B cell (primary cell): ENCODE results near the gene ZDHHC17. TPM values are rescaled to one million over a fixed set of nuclear protein-coding genes. Genes with fewer than 3 reads are reported as not detected.

Experiments
- ATAC-seq: fragments of 200-7000 bp; cut with Tn5 transposase; one replicate; pipeline ENCODE4 v1.10.0; 2021; ENCODE audit warnings: low read depth, mild to moderate bottlenecking, moderate number of reproducible peaks, moderate library complexity
- CTCF ChIA-PET: fragments of 350-600 bp; sonication (Branson Sonifier 250); formaldehyde crosslinking; loops from one replicate; lab custom pipeline; 2021; ENCODE audit warnings: antibody characterized with exemption, inconsistent platforms; lab: Charles Lee
- POLR2A ChIA-PET: fragments of 350-600 bp; sonication (Branson Sonifier 250); formaldehyde crosslinking; loops from one replicate; lab custom pipeline; 2021; ENCODE audit warnings: antibody characterized with exemption; lab: Charles Lee
- DNase-seq: peaks from one replicate; pipeline ENCODE4 v3.0.0; 2013
- H2AFZ ChIP-seq: 2 replicates; pipeline ENCODE4 v1.6.1; 2012; ENCODE audit warnings: mild to moderate bottlenecking, low read depth, low read length; ENCODE audit not compliant: insufficient read depth, poor library complexity, severe bottlenecking
- H3K27ac ChIP-seq, 2 donors: 1 replicate in 1 of 2; 2 replicates in 1 of 2; pipeline ENCODE4 v1.5.1; 2012 to 2013; ENCODE audit warnings: low read length in 2 of 2, mild to moderate bottlenecking in 2 of 2, moderate library complexity in 1 of 2
- H3K27me3 ChIP-seq, 4 experiments: fragments of 200-600 bp in 1 of 4; sonication (generic) in 1 of 4; replicated peaks in 1 of 4; 1 replicate in 2 of 4; 2 replicates in 2 of 4; pipeline versions ENCODE4 v1.6.1 to v1.7.0; 2013 to 2016; ENCODE audit warnings: low read length in 3 of 4, mild to moderate bottlenecking in 2 of 4, mixed read lengths in 1 of 4, moderate library complexity in 1 of 4; ENCODE audit not compliant: insufficient read depth in 4 of 4, control insufficient read depth in 3 of 4; ENCODE audit errors: control extremely low read depth in 1 of 4
- H3K36me3 ChIP-seq, 2 experiments: replicated peaks in 1 of 2; 1 replicate in 1 of 2; 2 replicates in 1 of 2; pipeline versions ENCODE4 v1.6.1 to v1.7.1; 2013; ENCODE audit warnings: low read length in 1 of 2; ENCODE audit not compliant: insufficient read depth in 2 of 2, control insufficient read depth in 1 of 2; ENCODE audit errors: control extremely low read depth in 1 of 2, extremely low read depth in 1 of 2
- H3K4me1 ChIP-seq, 2 donors: fragments of 200-600 bp in 1 of 2; sonication (generic) in 1 of 2; 1 replicate in 1 of 2; 2 replicates in 1 of 2; pipeline versions ENCODE4 v1.5.1 to v1.6.1; 2013 to 2017; ENCODE audit warnings: low read length in 2 of 2; ENCODE audit not compliant: control insufficient read depth in 2 of 2, insufficient read depth in 2 of 2
- H3K4me2 ChIP-seq: replicated peaks from 2 replicates; pipeline ENCODE3; 2012; ENCODE audit warnings: mild to moderate bottlenecking, low read depth, low read length; ENCODE audit not compliant: poor library complexity, severe bottlenecking
- H3K4me3 ChIP-seq, 5 experiments: fragments of 200-600 bp in 1 of 5; sonication (generic) in 1 of 5; 1 replicate in 3 of 5; 2 replicates in 2 of 5; pipeline versions ENCODE4 v1.5.1 to v1.7.0; 2011 to 2016; ENCODE audit warnings: low read length in 4 of 5, mild to moderate bottlenecking in 4 of 5, low read depth in 2 of 5, control low read depth in 1 of 5, moderate library complexity in 1 of 5; ENCODE audit not compliant: insufficient read depth in 1 of 5; ENCODE audit errors: control extremely low read depth in 1 of 5, extremely low read depth in 1 of 5
- H3K79me2 ChIP-seq: fragments of 200-600 bp; sonication (generic); one replicate; pipeline ENCODE4 v1.6.0; 2016; ENCODE audit warnings: low read length; ENCODE audit not compliant: control insufficient read depth, insufficient read depth
- H3K9ac ChIP-seq: fragments of 200-600 bp; sonication (generic); 2 replicates; pipeline ENCODE4 v1.6.1; 2017; ENCODE audit warnings: mild to moderate bottlenecking, low read length, moderate library complexity
- H3K9me3 ChIP-seq, 3 donors: one replicate each; pipeline versions ENCODE4 v1.6.1 to v1.7.1; 2013; ENCODE audit warnings: low read length in 2 of 3; ENCODE audit not compliant: control insufficient read depth in 2 of 3, insufficient read depth in 1 of 3; ENCODE audit errors: control extremely low read depth in 1 of 3
- H4K20me1 ChIP-seq: 2 replicates; pipeline ENCODE4 v1.6.0; 2012; ENCODE audit warnings: mild to moderate bottlenecking, low read length; ENCODE audit not compliant: insufficient read depth, control insufficient read depth, poor library complexity, severe bottlenecking
- H3K27ac Mint-ChIP-seq: one replicate; pipeline ENCODE4 v1.8.0; 2021; ENCODE audit warnings: mixed read lengths
- H3K27me3 Mint-ChIP-seq: one replicate; pipeline ENCODE4 v1.8.0; 2021; ENCODE audit warnings: mixed read lengths
- H3K4me1 Mint-ChIP-seq: one replicate; pipeline ENCODE4 v1.8.0; 2021; ENCODE audit warnings: mixed read lengths
- H3K4me3 Mint-ChIP-seq: one replicate; pipeline ENCODE4 v1.8.0; 2021; ENCODE audit warnings: mixed read lengths
- H3K9me3 Mint-ChIP-seq: one replicate; pipeline ENCODE4 v1.8.0; 2022; ENCODE audit warnings: mixed read lengths; ENCODE audit not compliant: insufficient read depth
- EZH2 ChIP-seq: IDR thresholded peaks from 2 replicates; pipeline ENCODE4 v1.6.1; 2012; ENCODE audit warnings: borderline replicate concordance, low read depth, mild to moderate bottlenecking, moderate library complexity, low read length; ENCODE audit not compliant: insufficient read depth, poor library complexity, severe bottlenecking
- WGBS: methylation state at CpG from one replicate; pipeline ENCODE4 v1.1.5; 2013; ENCODE audit warnings: missing lambda C conversion rate; ENCODE audit not compliant: insufficient coverage; 5-methylcytosine and 5-hydroxymethylcytosine counted together
- intact Hi-C: fragments of 100-400 bp; cut with micrococcal nuclease; formaldehyde crosslinking; loops from one replicate; pipeline ENCODE4 v1.10.0; 2022
- polyA plus RNA-seq: library from polyadenylated mRNA; depleted of rRNA; stranded (reverse); fragments of >200 nt; gene quantifications from 2 replicates; pipeline ENCODE4 v1.2.3, GENCODE V29; 2012
- total RNA-seq, 2 donors: library from RNA; stranded (reverse); fragments of 120-200 nt in 1 of 2; gene quantifications; 1 replicate in 1 of 2; 2 replicates in 1 of 2; pipeline versions ENCODE4 v1.2.3 to v1.2.4, GENCODE V29; 2013 to 2022
- TF ChIP-seq, protein P1 (sequence below): fragments of 200-600 bp; IDR thresholded peaks from one replicate; pipeline ENCODE4 v1.8.0; 2022; ENCODE audit warnings: antibody characterized with exemption, mild to moderate bottlenecking

Gene ZDHHC17
- total and polyA plus RNA-seq, 2 donors (not counting 1 experiment from before 2014, with no cell fraction given), result 26.1 to 75.0 TPM

DNA sequence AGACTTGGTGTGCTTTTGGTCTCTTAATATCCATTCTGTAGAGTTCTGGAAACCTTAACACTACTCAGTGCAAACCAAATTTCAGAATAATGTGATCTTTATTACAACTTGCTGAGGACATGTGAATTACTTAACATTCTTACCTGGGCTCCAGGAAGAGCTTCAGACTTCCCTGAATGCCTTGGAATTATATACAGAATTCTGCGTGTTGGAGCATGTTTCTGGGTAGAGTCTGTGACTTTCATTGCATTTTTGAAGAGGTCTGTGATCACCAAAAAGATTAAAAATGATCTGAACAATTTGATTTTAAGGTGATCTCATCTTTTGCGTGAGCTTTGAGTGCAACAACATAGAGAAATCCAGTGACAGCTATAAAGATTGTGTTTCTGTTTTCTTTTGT, 35.4 kb downstream of the ZDHHC17 start:
- intact Hi-C loops, result no loop called here
- no peak overlapping the region for H3K27ac Mint-ChIP-seq
- Histone ChIP-seq H3K4me3 (no peak overlapping the region), H3K27me3 (no peaks in the 10 kb centered on the region), H3K9ac (no peak overlapping the region), H4K20me1 (peaks cover 41% of the 10 kb centered on the region), H3K36me3 (peaks cover 0 to 11% of the 10 kb centered on the region in 2 experiments), H3K4me1 (no peaks in the 10 kb centered on the region), H3K27ac (no peak overlapping the region), H2AFZ (no peak overlapping the region), H3K4me2 (no peak overlapping the region), H3K9me3 (peaks cover 0 to 9% (median 4%) of the 10 kb centered on the region in 3 donors), H3K79me2 (peaks cover 67% of the 10 kb centered on the region)
- ChIA-PET CTCF (no interaction called here), POLR2A (no interaction called here)
- WGBS, result 100% methylated on average over 2 of the region's 2 CpGs
- H3K27me3 Mint-ChIP-seq, result no peaks in the 10 kb centered on the region
- H3K4me3 Mint-ChIP-seq, result no peak overlapping the region
- ATAC-seq, result no peak
- TF ChIP-seq EZH2, result no peak
- TF ChIP-seq, protein P1, sequence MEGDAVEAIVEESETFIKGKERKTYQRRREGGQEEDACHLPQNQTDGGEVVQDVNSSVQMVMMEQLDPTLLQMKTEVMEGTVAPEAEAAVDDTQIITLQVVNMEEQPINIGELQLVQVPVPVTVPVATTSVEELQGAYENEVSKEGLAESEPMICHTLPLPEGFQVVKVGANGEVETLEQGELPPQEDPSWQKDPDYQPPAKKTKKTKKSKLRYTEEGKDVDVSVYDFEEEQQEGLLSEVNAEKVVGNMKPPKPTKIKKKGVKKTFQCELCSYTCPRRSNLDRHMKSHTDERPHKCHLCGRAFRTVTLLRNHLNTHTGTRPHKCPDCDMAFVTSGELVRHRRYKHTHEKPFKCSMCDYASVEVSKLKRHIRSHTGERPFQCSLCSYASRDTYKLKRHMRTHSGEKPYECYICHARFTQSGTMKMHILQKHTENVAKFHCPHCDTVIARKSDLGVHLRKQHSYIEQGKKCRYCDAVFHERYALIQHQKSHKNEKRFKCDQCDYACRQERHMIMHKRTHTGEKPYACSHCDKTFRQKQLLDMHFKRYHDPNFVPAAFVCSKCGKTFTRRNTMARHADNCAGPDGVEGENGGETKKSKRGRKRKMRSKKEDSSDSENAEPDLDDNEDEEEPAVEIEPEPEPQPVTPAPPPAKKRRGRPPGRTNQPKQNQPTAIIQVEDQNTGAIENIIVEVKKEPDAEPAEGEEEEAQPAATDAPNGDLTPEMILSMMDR, result no peak
- H3K4me1 Mint-ChIP-seq, result peaks cover 10% of the 10 kb centered on the region
- no peak for DNase-seq
- peaks cover 7% of the 10 kb centered on the region for H3K9me3 Mint-ChIP-seq

DNA sequence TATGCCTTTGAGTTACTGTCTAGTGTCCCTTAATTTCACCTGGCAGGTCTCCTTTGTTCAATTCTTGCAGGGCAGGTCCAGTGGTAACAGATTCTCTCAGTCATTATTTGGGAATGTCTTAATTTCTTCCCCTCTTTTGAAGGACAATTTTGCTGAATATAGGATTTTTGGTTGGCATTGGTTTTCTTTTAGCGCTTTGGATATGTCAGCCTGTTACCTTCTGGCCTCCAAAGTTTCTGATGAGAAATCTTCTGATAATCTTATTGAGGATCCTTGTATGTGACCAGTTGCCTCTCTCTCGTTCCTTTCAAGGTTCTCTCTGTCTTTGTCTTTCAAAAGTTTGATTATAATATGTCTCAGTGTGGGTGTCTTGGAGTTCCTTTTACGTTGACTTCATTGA, 38.1 kb downstream of the ZDHHC17 start:
- no peak overlapping the region for H3K4me3 Mint-ChIP-seq
- intact Hi-C loops, result no loop called here
- H2AFZ ChIP-seq, result no peak overlapping the region
- no peaks in the 10 kb centered on the region for H3K27me3 ChIP-seq
- WGBS, result no CpG with 5 or more reads among the region's 3 CpGs
- H4K20me1 ChIP-seq, result peaks cover 27% of the 10 kb centered on the region
- H3K79me2 ChIP-seq, result peaks cover 46% of the 10 kb centered on the region
- no peaks in the 10 kb centered on the region for H3K4me1 Mint-ChIP-seq
- ChIA-PET CTCF (interaction anchor here (2.6 kb wide), 1 partner anchor 9 kb away, joined by 11 read pairs; no protein-coding TSS in a partner anchor), POLR2A (no interaction called here)
- H3K9me3 ChIP-seq, result peaks cover 0 to 9% (median 4%) of the 10 kb centered on the region in 3 donors
- TF ChIP-seq, protein P1, result no peak
- TF ChIP-seq EZH2, result no peak
- no peak overlapping the region for H3K4me2 ChIP-seq
- H3K4me3 ChIP-seq, result no peak overlapping the region
- no peaks in the 10 kb centered on the region for H3K27me3 Mint-ChIP-seq
- no peak for ATAC-seq
- peaks cover 0 to 27% of the 10 kb centered on the region in 2 experiments for H3K36me3 ChIP-seq
- DNase-seq, result no peak
- peaks cover 7% of the 10 kb centered on the region for H3K9me3 Mint-ChIP-seq
- H3K4me1 ChIP-seq, result no peaks in the 10 kb centered on the region
- H3K27ac Mint-ChIP-seq, result no peak overlapping the region
- H3K9ac ChIP-seq, result no peak overlapping the region
- H3K27ac ChIP-seq, result no peak overlapping the region
